GM10266 (cell line): Measurements from ENCODE around the gene KMT5B.
A peak's percentile ranks its signal among the peaks of the same experiment; 100 is the strongest.

Experiments used
- DNase-seq: peaks from one replicate; pipeline ENCODE4 v3.0.0; 2012; ENCODE audit errors: extremely low spot score
- TF ChIP-seq, protein P1 (sequence below): IDR thresholded peaks from 2 replicates; pipeline ENCODE4 v1.5.1; 2012; ENCODE audit warnings: mild to moderate bottlenecking, low read depth; ENCODE audit not compliant: control insufficient read depth, insufficient read depth; ENCODE audit errors: missing control alignments

The KMT5B gene

DNA sequence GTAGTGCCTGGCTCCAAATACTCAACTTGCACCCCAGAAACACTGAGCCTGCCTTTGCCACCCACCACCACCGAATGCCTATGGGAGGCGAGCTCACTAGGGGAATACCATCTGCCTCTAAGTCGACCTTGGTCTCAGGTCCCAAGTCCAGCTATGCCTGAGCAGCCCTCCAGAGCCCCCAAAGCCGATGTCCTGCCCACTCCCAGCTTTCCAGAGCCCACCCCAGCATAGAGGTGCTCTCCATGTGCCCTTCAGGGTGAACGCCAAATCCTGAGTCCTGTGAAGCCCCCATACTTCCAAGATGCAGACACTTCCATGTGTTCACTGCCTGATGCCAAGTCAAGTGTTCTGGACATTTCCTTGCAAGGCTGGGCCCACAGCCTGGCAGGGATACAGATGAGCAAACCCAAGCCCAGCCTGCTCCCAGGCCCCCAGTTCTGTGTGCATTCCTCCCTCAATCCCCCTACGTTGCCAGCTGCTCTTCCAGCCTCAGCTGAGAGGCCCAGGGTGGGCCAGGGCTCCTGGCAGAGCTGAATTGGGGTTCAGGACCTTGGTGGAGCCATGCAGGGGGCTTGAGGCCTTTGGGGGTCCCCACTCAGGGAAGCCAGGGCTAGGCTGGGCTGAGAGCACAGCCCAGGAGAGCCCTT lies 2.6 kb upstream of the KMT5B start:
- no peak for DNase-seq
- TF ChIP-seq, protein P1, sequence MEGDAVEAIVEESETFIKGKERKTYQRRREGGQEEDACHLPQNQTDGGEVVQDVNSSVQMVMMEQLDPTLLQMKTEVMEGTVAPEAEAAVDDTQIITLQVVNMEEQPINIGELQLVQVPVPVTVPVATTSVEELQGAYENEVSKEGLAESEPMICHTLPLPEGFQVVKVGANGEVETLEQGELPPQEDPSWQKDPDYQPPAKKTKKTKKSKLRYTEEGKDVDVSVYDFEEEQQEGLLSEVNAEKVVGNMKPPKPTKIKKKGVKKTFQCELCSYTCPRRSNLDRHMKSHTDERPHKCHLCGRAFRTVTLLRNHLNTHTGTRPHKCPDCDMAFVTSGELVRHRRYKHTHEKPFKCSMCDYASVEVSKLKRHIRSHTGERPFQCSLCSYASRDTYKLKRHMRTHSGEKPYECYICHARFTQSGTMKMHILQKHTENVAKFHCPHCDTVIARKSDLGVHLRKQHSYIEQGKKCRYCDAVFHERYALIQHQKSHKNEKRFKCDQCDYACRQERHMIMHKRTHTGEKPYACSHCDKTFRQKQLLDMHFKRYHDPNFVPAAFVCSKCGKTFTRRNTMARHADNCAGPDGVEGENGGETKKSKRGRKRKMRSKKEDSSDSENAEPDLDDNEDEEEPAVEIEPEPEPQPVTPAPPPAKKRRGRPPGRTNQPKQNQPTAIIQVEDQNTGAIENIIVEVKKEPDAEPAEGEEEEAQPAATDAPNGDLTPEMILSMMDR = no peak

DNA sequence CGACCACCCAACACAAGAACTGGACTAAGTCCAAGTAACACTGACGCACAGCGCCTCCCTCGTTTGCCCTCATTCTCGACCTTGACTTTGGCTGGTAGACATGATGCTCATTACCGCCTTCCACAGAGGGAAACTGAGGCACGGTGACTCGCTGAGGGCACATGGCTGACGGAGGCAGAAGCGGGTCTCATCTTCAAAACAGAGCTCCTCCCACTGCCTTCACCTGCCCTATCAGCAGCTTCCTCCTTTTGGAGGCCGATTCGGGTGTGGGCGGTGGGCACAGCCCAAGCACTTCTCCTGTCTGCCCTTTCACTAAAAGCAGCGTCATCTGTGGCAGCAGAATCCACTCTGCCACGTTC lies 2.0 kb upstream of the KMT5B start:
- DNase-seq = no peak
- TF ChIP-seq, protein P1 = no peak

DNA sequence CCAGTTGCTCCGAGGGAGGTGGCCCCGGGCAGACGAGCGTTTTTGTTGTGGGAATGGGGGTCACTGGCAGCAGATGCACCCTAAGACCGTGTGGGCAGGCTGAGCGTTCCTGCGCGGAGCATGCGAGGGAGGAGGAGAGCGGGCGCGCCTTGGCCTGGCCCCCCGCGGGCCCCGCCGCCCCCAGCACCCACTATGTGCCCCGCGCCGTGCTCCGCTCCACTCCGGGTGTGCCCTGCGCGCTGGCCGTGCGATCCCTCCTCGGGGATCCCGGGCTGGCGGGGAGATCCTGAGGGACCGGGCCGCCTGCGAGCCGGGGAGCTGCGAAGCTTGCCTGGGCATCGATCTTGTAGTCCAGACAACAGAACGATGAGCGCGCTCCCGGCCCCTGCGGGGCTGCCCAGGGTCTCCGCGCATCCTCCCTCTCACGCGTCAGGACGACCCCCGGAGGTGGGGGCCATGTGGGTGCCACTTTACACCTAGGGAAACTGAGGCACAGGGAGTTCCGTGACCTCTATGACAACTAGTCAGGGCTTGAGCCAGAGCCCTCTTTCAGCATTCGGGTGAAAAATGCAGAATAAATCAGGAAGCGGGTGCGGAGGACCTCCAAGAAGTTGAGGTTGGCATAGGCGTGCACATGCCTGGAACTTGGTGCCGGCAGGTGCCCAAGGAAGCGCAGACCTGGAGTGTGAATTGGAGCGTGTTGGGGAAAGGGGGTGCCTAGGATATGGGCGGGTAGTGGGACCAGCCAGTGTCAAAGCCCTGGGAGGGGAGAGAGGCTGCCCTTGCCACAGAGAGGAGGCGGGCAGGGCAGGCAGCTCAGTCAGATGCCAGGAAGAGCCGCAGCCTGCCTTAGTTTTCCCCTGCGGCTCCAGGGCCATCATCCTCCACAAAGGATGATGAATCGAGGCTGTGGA lies 1.3 kb upstream of the KMT5B start:
- TF ChIP-seq, protein P1 = no peak
- DNase-seq = no peak

DNA sequence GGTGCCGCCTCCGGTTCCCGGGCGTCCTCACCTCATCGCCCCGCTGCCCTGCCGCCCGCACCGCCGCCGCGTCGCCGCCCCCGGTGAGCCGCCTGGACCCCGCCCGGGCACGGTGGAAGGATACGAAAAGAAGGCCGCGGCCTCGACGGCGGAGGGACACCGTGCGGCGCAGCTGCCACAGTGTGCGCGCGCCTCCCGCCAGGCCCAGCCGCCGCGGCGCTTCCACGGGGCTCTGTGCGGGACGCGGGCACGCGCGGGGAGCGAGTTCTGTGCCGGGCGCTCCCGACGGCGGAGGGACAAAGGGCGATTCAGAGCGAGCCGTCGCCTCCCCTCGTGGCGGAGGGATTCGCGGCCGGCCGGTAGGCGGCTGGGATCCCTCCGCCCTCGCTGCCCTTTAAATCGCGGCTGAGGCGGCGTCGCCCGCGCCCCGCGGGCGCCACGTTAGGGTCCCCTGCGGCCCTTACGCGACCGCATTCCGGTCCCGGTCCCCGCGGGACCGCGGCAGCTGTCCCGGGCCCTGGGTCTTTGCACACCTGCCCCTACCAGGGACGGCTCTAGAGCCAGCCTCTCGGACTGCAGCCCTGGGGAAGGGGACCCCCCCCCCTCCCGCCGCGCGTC lies 568 bp upstream of the KMT5B start:
- TF ChIP-seq, protein P1 = no peak

DNA sequence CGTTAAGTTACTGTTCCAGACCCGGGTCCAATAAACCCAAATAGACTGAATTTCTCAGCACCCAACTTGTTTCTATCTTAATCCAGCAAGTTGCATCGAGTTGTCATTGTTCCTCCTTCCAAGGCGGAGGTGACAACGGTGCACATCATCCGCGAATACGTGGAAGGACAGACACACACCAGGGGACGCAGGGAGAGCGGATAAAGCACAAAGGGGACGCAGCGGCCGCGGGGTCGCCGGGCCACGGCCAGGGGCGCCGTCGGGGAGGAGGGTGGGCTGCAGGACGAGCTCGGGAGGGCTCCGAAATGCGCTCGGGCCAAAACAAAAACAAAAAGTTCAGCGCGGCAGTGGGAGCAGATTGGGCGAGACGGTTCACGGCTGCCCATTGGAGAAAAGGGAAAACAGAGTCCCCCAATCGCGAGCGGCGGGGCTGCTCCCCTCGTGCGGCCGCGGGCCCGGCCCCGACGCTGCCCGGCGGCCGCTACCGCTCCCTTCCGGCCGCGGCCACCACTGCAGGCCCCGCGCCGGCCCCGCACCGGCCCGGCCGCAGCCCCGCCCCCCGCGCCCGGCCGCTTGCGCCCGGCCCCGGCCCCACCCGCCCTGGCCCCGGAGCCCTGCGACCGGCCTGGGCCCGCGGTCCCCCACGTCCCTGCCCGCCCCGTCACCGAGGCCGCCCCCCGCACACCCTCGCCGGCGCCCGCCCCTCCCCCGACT lies 518 bp downstream of the KMT5B start:
- peak; percentile 91 for DNase-seq
- TF ChIP-seq, protein P1 = peak; percentile 55

More for the DNA sequence above, 568 bp upstream of the KMT5B start:
- peak; percentile 92 for DNase-seq

DNA sequence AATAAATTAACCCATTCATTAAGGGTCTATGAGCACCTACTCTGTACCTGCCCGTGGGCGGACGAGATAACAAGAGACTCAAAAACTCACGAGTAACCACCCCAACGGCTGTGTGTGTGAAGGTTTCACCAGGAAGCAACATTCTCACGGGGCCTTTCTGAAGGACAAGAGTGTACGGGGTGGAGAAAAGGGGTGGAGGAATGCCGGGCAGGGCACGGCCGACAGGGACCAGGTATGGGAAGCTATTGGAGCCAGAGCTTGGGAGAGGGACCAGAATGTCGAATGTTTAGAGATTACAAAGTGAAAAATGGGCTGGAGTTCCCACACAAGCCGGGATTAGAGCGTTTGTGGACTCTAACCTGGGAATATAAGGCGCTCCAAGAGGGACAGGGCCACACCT lies 1.6 kb downstream of the KMT5B start:
- TF ChIP-seq, protein P1 = no peak
- DNase-seq = no peak

DNA sequence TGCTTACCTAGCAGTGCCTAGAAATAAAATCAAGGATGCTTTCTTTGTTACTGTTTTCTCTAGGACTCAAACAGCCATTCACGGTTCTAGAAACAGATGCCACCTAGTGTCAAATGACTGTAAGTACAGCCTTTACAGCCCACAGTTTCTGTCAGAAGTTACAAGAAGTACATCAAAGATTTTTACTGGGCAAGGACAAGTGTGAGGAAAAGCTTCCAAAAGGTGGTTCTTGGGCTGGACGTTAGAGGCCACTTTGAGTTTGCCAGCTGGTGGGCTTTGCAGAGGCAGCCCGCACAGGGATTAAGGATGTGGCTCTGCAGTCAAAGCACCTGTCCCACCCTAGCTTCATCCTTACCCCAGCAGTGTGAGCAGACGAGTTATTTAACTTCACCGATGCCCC lies 6.9 kb downstream of the KMT5B start:
- TF ChIP-seq, protein P1 = peak; percentile 74
- peak; percentile 64 for DNase-seq
